Inferior parietal cortex (tissue), 1 donor: ENCODE measurements around the gene ALK.

ENCODE experiments used
- DNase-seq: peaks from one replicate; pipeline ENCODE4 v3.0.0-alpha.2; 2016; ENCODE audit errors: extremely low spot score

The ALK gene

DNA sequence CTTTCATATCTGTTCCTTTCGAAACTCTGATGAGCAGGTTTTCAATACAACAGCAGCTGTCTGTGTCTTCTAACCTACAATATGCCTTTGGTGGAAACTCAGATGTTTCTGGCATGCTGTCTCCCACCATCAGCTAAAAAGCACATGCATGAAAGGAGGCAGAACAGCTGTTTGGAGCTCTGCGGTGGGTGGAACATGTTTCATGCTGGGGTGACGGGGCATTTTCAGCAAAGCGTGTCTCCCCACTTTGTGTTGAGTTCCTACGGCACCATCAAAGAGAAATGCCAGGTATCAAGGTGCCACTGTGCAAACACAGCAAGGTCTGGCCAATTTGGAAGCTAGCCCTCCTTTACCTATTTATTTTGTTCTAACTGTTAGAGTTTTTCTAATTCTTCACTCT is 516.1 kb downstream of the ALK start:
- no peak for DNase-seq

DNA sequence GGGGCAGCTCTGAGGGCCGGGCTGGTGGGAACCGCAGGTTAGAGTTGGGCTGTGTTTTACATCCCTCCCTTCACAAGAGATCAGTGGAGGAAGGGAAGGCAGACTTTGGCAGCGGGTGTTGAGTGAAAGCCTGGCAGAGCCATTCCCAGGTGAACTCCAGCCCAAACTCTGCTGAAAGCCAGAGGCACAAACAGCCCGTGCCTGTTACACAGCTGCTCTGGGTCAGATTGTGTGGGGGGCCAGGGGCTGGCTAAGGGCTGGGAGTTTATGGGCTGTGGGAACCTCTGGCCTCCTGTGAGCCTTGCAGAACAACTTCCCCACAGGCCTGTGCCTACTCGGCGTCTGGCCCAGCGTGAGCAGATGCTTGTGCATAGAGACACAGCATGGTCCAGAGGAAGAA is 519.4 kb downstream of the ALK start:
- no peak for DNase-seq

DNA sequence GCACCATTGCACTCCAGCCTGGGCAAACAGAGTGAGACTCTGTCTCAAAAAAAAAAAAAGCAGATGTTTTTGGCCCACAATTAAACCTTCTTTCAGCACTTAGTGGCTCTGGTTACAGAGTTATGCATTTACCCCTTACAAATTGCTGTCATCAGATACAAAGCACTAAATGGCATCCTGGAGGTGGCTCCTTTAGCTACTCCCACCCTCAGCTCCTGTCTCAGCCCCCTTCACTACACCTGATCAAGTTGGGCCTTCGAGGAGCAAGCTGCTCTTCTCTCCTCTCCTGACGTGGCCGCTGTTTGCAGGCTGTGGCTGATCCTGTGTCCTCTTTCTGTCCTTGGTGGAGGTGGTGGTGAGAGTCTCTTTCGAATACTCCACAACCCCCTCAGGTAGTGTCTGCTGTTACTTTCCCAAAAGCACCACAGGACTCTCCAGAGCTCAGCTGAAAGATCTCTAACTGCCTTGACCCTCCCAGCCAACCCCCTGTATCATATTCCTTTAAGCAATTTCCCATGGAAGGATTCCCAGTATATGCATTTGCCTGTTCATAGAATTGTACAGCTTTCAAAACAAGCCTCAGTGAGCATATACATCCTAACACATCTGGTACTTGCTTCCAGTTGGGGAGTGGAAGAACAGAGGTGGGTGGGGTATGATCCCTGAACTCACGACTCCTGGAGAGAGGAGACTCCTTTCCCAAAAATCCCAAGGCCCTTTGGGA is 520.3 kb downstream of the ALK start:
- DNase-seq = no peak

DNA sequence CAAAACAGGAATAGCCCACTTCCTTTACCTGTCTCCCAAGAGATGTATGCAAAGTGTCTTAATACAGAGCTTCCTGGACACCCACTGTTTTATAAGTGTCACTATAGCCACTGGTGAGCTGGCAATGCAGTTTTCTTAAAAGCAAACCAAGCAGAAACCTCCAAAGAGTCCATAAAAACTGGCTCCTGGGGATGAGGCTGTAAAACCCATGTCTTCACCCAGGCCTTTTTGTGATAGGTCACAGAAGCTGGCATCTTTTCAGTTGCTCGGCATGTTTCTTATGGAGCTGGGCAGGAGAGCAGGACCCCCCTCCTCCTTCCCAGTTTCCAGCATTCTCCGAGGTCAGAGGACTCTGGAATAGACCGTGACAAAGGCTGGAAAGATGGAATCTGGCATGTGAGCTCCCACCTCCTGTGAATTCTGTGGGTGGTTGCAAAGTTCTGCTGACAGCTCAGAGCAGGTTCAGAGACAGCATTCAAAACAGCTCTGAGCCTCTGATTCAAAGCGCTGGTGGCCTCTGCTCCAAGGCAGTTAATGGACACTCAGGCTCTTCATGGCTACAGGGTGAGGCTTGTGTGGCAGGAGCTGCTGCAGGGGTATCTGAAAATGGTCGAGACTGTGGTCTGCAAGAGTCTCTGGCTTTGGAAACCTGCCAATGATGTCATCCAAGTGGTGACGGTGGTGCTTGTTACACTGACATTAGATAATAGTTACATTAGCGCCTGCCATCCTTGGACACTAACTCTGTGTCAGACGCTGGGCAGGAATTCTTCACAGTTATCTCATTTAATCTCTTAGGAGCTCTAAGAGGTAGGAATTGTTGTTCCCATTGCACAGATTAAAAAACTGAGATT is 522.8 kb downstream of the ALK start:
- no peak for DNase-seq

DNA sequence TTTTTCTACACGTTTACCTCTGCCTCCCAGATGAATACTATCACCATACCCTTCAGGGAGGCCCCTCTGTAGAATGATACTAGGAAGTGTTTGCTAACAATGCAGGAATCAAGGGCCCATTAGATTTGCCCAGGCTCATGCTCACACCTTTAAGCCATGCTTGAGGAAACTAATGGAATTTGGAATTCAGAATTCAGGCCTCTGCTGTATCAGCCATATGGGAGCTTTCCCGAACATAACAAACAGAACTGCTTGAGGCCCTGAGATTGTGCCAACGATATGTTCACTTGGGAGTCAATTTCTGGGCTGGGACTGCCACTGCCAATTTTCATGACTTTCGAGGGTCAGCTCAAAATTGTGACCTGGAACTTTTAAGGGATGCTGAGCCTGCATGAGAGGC is 523.7 kb downstream of the ALK start:
- no peak for DNase-seq

DNA sequence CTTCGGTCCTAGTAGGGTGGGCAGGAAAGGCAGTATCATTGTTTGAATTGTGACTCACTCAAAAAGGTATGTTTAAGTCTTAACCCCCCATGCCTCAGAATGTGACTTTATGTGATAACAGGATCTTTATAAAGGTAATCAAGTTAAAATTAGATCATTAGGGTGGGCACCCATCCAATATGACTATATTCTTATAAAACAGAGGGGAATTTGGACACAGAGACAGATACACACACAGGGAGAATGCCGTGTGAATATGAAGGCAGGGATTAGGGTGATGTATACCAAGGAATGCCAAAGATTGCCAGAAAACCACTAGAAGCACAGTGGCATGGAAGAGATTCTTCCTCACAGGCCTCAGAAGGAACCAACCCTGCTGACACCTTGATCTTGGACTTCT is 524.3 kb downstream of the ALK start:
- DNase-seq = no peak

DNA sequence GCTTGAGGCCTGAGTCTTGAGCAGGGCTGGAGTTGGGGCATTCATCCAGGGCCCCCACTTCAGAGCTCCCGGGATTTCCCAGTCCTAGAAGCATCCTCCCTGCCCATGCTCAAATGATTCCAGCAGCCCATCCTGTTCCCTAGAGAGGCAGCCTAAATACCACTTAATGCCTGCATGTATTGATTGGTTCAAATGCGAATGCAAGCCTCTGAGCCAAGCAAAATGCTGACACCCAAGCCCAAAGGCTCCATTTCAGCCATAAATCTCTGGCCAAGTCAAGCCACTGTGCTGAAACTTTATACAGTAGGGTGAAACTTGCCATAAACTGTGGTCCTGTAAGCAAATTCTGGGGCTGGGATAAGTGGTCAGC is 526.4 kb downstream of the ALK start:
- no peak for DNase-seq

DNA sequence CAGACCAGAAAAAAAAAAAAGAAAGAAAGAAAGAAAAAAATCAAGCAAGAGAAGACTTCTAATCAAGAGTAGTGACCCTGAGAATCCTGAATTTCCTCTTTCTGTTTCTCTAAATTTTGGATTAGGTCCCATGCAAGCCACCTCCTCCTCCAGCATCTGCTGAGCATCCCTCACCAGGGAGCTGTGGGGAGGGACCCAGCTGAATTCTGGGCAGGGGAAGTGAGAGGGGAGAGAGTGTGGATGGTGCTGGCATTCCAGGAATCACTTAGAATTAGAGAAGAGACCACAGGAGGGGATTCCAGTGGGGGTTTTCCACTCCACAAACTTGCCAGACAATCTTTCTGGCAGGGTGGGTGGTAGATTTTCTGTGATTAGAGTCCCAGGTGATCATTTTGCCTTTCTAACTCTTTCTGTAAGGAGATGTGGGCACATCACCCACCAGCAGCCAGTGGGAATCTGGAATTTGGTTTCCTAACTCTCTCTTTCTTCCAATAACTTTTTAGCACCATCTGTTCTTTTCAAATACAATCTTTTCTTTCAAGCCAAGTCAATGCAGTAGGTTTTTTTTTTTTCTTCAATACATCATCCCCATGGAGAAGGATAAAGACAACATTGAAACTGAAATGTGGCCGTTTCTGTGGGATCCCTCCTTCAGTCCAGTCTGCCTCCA is 526.9 kb downstream of the ALK start:
- no peak for DNase-seq

DNA sequence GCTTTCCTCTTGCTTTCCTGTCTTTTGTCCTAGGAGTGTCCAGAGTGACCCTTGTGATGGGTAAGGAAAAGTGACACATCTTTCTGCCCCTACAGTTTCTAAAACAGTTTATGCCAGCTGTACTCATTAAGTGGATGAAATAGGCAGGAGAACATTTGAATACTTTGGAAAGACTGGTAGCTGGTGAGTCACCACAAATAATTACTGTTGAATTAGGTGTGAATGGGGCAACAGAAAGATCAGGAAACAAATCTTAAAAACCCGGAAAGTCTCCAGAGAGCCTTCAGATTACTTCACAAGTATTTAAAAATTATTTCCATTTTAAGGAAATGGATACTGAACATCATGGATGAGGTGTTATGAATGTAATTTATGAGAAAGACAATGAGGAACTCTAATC is 527.7 kb downstream of the ALK start:
- DNase-seq = no peak

DNA sequence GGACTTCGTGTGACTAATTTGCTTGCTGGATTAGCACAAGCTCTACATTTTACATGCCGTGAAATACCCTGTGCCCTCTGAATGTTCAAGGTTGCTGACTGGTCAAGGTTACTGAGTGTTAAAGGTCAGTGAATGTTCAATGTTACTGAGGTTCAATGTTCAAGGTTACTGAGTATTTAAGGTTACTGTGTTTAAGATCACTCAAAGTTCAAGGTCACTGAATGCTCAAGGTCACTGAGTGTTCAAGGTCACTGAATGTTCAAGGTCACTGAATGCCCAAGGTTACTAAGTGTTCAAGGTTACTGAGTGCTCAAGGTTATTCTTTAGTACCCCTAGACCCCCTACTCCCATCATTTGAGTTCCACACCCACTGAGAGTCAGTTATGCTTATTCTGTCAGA is 528.6 kb downstream of the ALK start:
- DNase-seq = no peak

DNA sequence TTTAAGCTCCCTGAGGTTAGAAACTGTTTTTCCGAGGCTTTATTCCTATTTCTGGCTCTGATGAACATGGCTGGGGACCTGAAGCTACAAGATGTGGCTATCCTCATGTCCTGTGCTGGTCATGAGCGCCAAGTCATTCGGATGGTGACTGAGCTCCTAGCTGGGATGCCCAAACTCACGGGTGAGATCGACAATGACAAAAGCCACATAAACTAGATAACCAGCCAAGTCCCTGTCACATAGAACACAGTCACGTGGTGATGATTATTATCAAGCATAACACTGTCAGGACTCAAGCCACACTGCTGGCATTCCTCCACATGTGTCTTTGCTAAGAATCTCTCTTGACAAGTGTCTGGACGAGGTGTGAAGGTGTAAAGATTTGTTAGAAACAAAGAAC is 531.2 kb downstream of the ALK start:
- no peak for DNase-seq

DNA sequence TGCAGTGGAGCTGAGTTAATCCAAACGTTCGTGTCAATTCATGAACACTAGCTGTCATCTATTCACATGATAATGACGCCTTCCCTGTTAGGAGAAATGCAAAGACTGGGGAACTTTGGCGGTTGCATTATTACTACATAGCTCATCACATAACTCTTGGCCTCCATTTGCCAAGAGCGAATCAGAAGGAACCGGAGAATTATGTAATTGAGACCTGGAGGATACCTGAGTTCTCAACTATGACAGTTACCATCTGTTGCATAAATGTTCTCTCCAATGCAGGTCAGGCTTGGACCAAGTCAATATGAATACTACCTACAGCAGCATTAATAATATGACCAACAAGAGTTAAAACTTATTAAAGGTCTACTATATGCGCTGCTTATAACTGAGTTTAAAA is 531.7 kb downstream of the ALK start:
- no peak for DNase-seq

DNA sequence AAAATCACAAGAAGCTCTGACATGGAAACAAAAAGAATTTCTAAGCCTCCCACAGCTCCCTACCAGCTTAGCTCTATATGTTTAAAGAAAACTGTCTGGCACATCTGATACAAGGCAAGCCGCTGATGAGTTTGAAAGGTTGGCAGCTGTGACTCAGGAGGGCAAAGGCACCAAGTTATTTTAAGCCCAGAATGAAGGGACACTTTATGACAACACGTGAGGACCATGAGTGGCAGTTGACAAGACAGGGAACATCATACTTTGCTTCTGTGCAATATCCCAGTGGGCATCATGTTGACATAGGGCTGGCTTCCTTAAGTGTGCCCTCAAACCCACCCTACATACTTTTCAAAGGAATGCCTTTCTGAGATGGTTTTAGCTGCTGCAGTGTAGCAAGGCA is 533.3 kb downstream of the ALK start:
- DNase-seq = no peak

DNA sequence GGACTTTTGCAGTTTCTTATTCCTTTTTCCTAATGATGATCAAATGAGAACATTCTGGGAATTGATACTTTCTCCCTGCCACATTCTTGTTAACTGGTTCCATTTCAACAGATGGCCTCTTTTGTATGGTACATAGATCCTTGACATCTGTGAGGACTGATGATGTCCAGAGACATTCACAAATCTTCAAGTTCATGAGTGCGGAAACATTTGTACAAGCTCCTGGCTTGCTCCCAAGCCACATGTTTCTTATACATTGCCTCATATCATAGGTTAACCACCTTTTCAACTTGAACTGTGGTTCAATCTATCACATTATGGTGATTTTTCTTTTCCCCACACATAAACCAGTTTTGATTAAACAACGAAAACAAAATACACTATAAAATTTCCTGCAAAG is 538.9 kb downstream of the ALK start:
- DNase-seq = no peak

DNA sequence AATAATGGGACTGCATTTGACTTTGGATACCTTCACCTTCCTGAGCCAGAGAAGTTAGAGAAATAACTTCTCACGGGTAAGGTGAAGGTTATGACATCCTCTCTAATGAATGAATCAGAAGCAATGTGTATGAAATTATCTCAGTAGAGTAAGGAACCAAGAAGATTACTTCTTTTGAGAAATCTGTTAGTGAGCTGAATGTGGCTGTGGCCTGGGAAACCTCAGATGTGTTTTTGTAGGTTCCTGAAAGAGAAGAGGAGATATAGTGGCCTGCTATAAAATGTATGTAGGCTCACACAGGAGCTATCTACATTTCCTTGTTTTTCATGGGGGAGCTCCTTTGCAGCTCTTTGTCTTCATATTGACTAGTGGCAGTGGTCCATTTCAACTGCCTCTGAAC is 543.6 kb downstream of the ALK start:
- no peak for DNase-seq

DNA sequence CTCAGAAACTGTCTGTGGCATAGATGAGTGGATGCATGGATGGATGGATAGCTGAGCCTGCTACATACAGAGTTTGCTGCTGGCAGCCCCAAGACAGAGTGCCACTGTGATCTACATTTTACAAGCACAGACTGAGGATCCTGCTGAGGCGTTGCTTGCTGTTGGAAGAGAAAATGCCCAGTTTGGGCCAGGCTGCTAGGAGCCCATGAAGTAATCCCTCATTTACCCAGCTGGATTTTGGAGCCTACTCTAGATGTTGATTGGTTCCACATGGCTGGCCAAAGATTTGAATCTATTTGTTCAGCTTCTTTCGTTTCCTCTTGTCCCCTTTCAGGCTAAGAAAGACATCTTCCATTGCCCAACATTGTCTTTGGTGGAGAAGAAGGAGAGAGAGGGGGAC is 544.8 kb downstream of the ALK start:
- no peak for DNase-seq

DNA sequence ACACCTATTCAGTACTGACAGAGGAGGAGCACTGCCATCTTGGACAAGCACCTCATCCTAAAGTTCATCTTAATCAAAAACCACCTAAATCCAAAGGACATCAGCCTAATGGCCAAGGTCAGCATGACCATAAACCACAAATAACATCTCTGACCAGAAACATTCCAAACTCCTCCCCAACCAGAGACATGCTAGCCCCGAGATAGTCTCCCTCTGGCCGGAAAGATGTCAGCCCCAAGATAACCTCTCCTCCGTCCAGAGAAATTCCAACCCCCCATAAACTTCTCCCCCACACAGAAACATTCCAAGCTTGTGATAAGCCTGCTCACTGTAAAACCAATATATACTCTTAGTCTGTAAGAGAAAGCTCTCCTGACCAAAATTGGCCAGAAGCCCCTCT is 545.5 kb downstream of the ALK start:
- no peak for DNase-seq

DNA sequence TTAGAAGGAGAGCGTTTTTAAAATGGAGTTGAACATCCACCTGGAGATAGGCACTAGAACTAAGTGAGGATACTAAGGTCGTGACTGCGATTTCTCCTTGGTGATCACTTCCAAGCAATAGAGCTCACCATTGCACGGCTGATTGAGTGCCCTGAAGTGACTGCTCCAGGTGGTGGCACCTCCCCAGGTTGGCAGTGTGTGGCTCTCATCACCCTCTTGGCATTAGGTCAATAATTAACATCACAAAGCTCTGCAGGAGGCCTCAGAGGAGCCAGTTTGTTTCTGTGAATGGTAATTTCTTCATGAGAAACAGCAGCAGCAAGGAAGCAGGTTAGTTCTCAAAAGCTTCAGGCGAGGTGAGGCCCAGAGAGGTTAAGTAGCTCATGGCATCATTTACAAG is 546.6 kb downstream of the ALK start:
- DNase-seq = no peak

DNA sequence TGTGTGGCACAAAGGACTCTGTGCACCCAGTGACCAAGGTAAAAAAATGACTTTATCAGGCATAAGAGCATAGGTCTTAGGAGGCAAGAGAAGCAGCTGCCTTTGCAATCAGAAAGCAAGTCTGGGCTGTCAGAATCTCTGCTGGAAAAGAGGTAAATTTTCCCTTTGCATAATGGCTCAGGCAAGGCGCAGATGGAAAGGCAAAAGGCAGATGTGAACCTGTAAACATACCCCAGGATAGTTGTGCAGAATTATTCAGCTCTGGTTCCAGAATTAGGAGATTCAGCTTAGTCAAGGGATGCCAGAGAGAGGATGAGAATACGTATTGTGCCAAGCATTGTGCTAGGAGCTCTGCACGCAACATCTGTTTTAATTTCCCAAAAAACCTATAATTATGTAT is 547.5 kb downstream of the ALK start:
- DNase-seq = no peak

DNA sequence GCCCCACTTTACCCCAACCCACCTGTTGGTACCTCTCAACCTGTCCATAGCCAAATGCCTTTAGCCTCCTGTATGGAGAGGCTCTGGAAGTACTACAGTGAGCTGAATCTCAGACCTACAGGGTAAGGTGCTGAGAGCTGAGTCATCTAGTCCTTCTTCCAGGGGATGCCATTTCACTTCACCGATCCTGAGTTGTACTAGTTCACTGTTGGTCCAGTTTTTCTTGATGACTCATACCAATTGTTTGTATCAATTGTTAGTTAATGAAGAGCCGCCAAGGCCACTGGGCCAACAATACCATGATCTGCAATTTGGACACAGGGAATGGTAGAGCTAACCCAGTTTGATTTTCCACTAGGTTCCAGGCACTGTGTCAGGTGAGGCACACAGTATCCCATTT is 549.2 kb downstream of the ALK start:
- no peak for DNase-seq

DNA sequence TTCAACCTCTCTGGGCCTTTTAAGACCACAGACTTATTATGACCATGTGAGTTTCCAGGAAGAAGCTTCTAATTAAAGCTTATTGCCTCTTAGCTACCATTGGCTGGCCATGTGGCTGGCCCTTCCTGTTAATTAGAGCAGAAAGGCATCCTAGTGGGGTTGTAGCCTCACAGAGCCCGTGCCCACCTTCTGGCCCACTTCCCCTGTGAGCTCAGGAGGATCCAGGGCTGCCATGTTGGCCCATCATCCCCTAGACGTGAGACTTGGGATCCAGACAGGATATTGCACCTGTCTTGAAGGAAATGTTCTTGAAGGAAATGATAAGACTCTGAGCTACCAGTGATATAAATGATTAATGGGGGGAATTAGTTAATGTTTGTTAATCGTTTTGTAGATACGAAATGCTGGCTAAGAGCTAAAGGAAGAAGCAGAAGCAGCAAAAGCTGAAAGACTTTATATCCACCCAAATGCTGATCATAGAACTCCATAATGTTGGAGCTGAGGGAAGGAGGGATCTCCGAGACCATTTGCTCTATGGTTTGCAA is 550.7 kb downstream of the ALK start:
- DNase-seq = no peak

DNA sequence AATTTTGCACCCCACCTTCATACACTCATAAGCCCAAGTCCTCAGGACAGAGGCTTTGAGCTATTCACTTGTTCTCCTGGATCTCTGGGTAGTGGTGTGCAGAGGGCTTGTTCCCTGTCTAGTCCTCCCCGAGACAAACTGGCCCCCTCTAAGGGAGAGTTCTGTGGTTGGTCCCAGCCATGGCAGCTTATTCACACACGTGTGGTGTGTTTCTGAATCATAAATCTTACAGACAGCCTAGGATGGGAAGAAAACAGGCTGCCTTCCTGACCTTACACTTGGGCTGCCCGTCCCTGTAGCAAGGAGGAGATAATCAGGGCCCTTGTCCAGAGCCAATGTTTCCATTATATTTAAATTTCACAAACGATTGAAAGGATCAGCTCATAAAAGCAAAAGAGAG is 551.2 kb downstream of the ALK start:
- DNase-seq = no peak

DNA sequence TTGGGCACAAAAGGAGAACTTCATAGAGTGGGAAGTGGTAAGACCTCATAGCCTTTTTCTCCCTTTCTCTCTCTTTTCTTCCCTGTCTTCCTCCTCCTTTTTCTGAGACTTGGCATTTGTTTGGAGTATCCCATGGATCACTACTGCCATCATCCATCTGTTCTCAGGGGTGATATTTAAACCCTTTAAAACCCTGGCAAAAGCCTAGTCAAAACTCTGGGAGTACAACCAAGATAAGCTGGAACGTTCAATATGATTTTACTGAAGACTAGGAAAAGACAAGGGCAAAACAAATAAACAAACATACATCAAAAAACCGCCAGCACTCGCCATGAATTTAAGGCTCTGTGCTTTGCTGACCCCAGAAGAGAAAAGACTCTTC is 552.7 kb downstream of the ALK start:
- no peak for DNase-seq
